Mesodermal cell (in vitro differentiated cells): Measurements from ENCODE around the gene CSF3.

Experiments
- H3K27ac ChIP-seq: 2 replicates; pipeline ENCODE4 v1.7.0; 2013; ENCODE audit warnings: mild to moderate bottlenecking, low read depth, low read length, moderate library complexity; ENCODE audit not compliant: severe bottlenecking
- H3K36me3 ChIP-seq: 2 replicates; pipeline ENCODE4 v1.7.1; 2013; ENCODE audit warnings: mild to moderate bottlenecking, low read length, moderate library complexity; ENCODE audit not compliant: control insufficient read depth, insufficient read depth
- H3K4me1 ChIP-seq: one replicate; pipeline ENCODE4 v1.7.1; 2013; ENCODE audit warnings: mild to moderate bottlenecking, low read length; ENCODE audit not compliant: insufficient read depth, control insufficient read depth, poor library complexity, severe bottlenecking
- H3K4me3 ChIP-seq: 2 replicates; pipeline ENCODE4 v1.7.0; 2013; ENCODE audit warnings: low read length, control low read depth, mild to moderate bottlenecking; ENCODE audit not compliant: insufficient read depth, poor library complexity, severe bottlenecking; ENCODE audit errors: extremely low read depth
- H3K9me3 ChIP-seq: 2 replicates; pipeline ENCODE4 v1.7.1; 2013; ENCODE audit warnings: mild to moderate bottlenecking, low read length, moderate library complexity; ENCODE audit not compliant: control insufficient read depth
- WGBS, 2 experiments: methylation state at CpG; one replicate each; pipeline ENCODE4 v1.1.5; 2013; ENCODE audit warnings: missing lambda C conversion rate in 2 of 2; ENCODE audit not compliant: insufficient coverage in 2 of 2; 5-methylcytosine and 5-hydroxymethylcytosine counted together

Gene CSF3

DNA sequence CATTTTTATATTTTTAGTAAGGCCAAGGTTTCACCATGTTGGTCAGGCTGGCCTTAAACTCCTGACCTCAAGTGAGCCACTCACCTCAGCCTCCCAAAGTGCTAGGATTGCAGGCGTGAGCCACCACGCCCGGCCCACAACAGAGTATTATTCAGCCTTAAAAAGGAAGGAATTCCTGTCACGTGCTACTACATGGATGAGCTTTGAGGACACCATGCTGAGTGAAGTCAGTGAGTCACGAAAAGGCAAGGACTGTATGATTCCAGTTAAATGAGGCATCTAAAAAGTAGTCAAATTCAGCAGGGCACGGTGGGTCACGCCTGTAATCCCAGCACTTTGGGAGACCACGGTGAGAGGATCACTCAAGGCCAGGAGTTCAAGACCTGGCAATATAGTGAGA, 9.7 kb downstream of the CSF3 start:
- Histone ChIP-seq H3K36me3 (peaks cover 88% of the 10 kb centered on the region), H3K27ac (no peak overlapping the region)
- WGBS, 2 experiments = 92 to 97% methylated on average over 8 of the region's 8 CpGs

DNA sequence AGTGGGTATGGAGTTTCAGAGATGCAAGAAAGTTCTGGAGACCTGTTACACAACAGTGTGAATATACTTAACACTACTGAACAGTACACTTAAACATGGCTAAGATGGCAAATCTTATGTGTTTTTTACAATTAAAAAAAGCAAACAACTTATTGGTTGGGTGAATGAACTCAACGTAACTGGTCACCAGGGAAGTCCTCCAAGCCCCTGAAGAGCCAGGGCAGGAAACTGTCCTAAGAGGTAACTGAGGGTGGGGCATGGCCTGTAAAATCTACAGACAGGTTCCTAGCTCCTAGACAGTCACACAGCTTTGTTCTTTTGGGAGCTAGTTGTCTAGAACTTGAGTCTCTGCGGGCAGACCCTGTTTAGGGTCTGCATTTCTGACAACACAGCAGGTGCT, 10.3 kb downstream of the CSF3 start:
- Histone ChIP-seq H3K4me3 (no peak overlapping the region), H3K36me3 (peaks cover 90% of the 10 kb centered on the region), H3K27ac (no peak overlapping the region), H3K9me3 (no peaks in the 10 kb centered on the region), H3K4me1 (peaks cover 12% of the 10 kb centered on the region)
- WGBS, 2 experiments = 91 to 100% methylated on average over 1 to 2 of the region's 2 CpGs

More for the DNA sequence above, 9.7 kb downstream of the CSF3 start:
- Histone ChIP-seq H3K9me3 (no peaks in the 10 kb centered on the region), H3K4me3 (no peak overlapping the region), H3K4me1 (peaks cover 12% of the 10 kb centered on the region)

DNA sequence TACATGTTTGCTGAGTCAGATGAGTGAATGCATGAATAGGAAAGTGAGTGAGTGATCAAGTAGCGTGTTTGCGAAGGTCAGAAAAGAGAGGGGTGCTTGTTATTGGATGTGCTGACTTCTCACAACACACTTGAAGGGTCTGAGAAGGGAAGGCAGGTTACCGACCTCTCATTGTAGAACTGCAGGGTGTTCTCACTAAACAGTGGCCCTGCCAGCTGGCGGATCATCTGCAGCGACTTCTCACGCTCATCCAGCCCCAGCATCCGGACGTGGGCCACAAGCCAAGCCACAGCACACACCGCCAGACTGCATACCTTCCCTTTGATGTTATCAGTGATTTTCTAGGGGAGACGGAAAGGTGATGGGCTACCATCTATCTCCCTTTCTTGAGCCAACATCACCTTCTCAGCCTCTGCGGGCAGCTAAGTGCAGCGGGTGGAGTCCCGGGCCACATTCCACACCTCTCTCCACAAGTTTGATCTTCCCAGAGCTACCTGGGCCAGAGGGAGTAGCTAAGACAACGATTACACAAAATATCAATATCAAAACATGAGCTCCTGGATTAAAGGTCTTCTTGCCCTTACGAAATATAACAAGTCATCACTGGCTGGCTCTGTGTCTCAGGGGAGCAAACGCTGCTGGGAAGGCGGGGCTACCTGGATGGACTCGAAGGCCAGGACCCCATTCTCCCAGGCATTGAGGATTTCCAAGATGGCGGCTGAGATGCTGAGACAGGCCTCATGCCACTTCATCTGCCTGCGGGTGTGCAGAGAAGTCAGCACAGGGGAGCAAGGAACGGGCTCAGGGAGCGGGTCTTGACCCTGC, 11.0 kb downstream of the CSF3 start:
- 94 to 96% methylated on average over 17 to 22 of the region's 22 CpGs for whole genome bisulfite sequencing, 2 experiments
- peaks cover 9% of the 10 kb centered on the region for H3K4me1 ChIP-seq
- no peak overlapping the region for H3K27ac ChIP-seq
- no peaks in the 10 kb centered on the region for H3K9me3 ChIP-seq
- H3K4me3 ChIP-seq = no peak overlapping the region
- peaks cover 93% of the 10 kb centered on the region for H3K36me3 ChIP-seq

DNA sequence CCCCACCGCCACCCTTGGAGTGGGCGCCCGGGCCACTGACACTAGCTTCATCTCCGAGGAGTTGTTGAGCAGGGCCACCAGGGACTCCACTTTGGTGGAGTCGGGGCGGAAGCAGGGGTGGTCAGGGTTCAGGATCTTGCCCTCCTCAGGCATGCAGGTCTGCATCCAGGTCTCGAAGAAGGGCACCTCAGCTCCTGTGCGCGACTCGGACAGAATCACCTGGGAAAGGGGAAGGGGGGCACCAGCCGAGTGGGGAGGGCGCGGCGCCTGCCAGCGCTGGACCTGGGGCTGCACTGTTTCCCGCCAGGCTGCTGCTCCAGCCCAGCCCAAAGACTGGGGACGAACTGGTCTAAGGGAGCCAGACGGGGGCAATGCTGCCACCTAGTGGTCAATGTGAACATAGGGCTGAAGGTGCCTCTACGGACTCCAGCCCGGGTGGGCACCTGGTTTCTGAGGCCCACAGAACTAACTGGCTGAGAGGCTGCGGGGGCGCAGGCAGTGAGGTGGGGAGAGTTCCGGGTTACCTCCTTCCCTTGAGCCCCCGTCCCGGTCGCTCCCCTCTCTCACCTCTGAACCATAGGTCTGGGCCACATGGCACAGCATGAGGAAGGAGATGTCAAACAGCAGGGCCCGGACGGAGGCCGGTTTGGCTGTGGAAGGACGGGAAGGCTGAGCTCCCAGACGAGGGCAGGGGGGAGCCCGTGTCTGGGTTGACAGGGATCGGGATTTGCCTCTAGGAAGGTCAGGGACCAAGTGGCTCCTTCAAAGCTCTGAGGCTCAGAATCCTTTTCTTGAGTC, 11.8 kb downstream of the CSF3 start:
- WGBS, 2 experiments = 45 to 49% methylated on average over 28 of the region's 33 CpGs
- H3K36me3 ChIP-seq = peaks cover 93% of the 10 kb centered on the region

DNA sequence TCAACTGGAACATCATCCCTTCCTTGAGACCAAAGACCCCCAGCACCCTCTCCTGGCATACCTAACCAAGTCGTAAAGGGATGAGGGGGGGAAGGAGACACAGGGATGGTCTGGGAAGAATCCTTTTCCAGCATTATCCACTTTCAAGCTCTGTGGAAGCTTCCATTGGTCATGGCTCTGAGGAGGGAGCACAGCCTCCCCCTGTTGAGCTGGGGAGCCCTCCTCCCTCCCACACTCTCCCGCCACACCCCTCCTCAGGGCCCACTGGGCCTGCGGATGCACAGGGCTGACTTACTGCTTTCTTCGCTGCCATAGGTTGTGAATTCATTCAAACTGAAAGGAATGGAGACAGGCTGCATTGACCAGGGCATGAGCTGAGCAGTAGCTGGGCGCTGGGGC, 12.4 kb downstream of the CSF3 start:
- no peak overlapping the region for H3K4me3 ChIP-seq
- H3K4me1 ChIP-seq = no peaks in the 10 kb centered on the region
- WGBS, 2 experiments = 91 to 93% methylated on average over 1 to 3 of the region's 5 CpGs
- H3K27ac ChIP-seq = no peak overlapping the region
- peaks cover 93% of the 10 kb centered on the region for H3K36me3 ChIP-seq
- H3K9me3 ChIP-seq = no peaks in the 10 kb centered on the region

More for the DNA sequence above, 11.8 kb downstream of the CSF3 start:
- Histone ChIP-seq H3K9me3 (no peaks in the 10 kb centered on the region), H3K4me3 (no peak overlapping the region), H3K27ac (no peak overlapping the region), H3K4me1 (peaks cover 1% of the 10 kb centered on the region)

DNA sequence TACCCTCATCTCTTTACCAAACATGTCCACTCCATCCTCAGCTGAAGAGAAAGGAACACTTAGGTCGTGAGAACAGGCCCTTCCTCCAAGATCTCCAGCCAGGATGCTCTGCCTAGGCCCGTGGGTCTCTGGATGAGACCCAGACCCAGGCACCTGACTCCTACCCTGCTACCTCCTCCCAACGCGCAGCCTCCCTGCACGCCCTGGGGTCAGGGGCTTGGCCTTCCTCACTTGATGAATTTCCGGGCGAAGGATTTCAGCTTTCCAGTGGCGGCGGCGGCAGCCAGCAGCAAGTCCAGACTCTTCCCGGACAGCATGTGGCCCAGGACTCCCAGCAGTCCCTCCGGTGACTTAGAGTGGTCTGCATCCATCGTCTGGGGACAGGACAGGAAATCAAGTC, 13.4 kb downstream of the CSF3 start:
- H3K27ac ChIP-seq = no peak overlapping the region
- no peak overlapping the region for H3K4me3 ChIP-seq
- H3K36me3 ChIP-seq = peaks cover 92% of the 10 kb centered on the region
- H3K4me1 ChIP-seq = no peaks in the 10 kb centered on the region
- WGBS, 2 experiments = 91 to 97% methylated on average over 8 to 12 of the region's 13 CpGs
- no peaks in the 10 kb centered on the region for H3K9me3 ChIP-seq

DNA sequence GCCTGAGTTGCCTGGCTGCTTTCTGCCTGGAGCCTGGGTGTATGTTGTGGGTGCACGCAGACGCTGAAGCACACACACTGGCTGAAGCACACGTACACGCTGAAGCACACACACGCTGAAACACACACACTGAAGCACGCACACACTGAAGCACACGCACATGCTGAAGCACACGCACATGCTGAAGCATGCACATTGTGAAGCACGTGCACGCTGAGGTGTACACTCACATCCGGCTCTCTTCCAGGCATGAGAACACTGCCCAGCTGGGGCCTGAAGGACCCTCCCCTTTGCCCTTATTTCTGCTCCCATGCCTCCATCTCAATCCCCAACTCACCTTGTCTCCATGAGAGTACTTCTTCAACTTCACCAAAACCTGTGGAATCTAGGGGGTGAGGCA, 16.5 kb downstream of the CSF3 start:
- Histone ChIP-seq H3K27ac (no peak overlapping the region), H3K4me1 (no peaks in the 10 kb centered on the region), H3K4me3 (no peak overlapping the region), H3K36me3 (peaks cover 85% of the 10 kb centered on the region), H3K9me3 (no peaks in the 10 kb centered on the region)
- 99% methylated on average over 11 of the region's 11 CpGs for WGBS, 2 experiments

DNA sequence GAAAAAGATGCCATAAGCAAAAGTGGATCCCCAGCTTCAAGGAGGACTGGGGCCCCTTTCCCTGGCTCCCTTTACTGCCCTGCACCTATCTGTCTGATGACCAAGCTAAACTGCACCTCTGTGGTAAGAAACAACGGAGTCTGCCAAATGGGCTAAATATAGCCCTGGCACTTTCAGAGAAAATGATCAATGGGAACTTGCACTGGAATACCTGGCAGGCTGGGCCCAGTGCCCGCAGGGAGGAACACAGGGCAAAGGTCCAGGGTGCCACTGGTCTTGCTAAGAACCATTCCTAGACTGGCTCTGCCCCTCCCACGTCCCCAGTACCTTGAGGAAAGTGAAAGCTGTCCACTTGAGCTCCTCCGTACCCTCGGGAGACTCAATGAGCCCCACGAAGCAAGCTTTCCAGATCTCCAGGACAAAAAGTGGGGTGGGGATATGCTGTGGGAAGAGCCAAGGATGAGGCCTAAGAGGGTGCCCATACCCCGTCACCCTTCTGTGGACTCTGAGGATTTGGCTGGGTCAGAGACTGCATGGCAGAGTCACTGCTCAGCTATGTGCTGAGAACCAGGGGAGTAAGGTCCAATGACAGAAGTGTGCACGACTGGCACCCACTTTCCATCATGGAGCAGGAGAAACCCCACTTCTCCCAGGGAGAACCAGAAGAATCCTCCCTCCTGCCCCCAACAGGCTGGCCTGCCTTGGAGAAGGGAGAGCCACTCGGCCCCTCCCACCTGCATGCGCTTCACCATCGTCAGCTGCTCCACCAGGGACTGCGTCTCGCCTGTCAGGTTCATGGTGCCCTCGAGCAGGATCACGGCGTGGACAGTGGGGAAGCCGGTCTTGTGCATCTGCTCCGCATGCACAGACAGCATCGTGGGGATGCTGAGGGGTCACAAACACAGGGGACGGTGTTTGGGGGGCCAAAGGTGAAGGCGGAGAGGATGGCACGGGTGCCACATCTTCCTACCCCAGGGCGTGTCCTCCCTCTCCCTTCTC, 17.4 kb downstream of the CSF3 start:
- no peaks in the 10 kb centered on the region for H3K4me1 ChIP-seq
- no peak overlapping the region for H3K4me3 ChIP-seq
- H3K27ac ChIP-seq = no peak overlapping the region
- 96 to 98% methylated on average over 16 to 20 of the region's 23 CpGs for whole genome bisulfite sequencing, 2 experiments
- peaks cover 78% of the 10 kb centered on the region for H3K36me3 ChIP-seq
- H3K9me3 ChIP-seq = no peaks in the 10 kb centered on the region

DNA sequence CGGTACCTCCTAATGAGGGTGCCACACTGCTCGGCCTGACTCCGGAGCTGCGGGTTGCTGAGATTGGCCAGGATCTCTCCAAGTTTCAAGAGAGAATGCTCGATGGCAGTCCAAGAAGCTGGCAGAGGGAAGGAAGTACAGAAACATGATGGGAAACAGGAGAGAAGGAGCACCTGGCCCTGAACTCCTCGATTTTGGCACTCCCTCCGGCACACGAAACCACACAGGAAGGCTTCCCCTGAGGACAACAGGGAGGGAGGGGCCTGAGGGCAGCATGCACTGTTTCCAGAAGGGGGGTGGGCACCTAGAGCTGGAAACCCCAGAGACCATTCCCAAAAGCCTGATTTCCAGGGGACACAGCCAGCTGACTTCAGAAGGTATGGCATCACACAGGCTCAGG, 18.1 kb downstream of the CSF3 start:
- Histone ChIP-seq H3K27ac (no peak overlapping the region), H3K4me3 (no peak overlapping the region), H3K36me3 (peaks cover 77% of the 10 kb centered on the region), H3K4me1 (no peaks in the 10 kb centered on the region), H3K9me3 (no peaks in the 10 kb centered on the region)
- 88 to 98% methylated on average over 8 of the region's 8 CpGs for WGBS, 2 experiments

DNA sequence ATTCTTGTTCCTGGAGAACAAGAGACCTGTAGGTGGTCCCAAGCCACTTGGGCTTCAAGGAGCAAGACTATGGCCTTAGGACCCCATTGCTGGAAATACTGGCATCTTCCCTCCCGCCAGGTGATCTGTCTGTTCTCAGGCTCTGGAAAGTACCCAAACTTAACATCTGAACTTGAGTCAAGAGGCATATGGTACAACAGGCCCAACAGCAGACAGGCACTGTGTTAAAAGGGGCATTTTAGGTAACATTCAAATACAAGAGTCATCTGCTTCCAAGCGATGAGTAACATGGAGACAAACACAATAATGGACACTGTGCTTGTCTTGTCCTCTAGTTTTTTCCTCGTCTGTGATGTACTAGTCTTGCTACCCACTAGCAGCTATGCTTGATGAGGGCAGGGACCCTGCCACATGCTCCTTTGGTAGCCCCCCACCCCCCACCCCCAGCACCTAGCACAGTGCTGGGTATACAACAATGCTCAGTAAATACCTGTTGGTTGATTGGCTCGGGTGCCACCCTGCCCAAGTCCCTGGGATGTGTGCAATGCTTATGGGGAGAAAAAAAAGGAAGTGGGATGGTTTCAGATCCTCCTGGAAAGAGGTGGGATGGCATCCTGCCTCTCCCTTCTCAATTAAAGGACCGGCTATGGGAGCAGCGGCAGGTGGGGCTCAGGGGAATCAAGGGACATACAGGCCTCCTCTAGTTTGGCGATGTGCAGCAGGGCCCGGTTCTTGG, 19.4 kb downstream of the CSF3 start:
- Histone ChIP-seq H3K9me3 (no peaks in the 10 kb centered on the region), H3K27ac (no peak overlapping the region), H3K4me3 (no peak overlapping the region), H3K4me1 (peaks cover 8% of the 10 kb centered on the region), H3K36me3 (peaks cover 66% of the 10 kb centered on the region)
- 70 to 74% methylated on average over 5 to 8 of the region's 8 CpGs for WGBS, 2 experiments
